K562 (cell line): Measurements from ENCODE around the gene FABP7. TPM values are rescaled to one million over a fixed set of nuclear protein-coding genes. Genes with fewer than 3 reads are reported as not detected.

Experiments used
- ATAC-seq: fragments of 200-7000 bp; cut with Tn5 transposase; 3 replicates; pipeline ENCODE4 v1.9.1; 2020; ENCODE audit warnings: moderate library complexity
- BruUV-seq: library from RNA; stranded (reverse); fragments of 400-500 nt; replicated peaks from 2 replicates; lab custom pipeline; 2021; lab: Mats Ljungman, UMichigan
- CTCF ChIA-PET: fragments of 300-600 bp; formaldehyde crosslinking; extraction: SDS; loops from one replicate; lab custom pipeline; 2021; ENCODE audit warnings: low intra/inter-chr PET ratio; lab: Yijun Ruan, JAX
- POLR2A ChIA-PET: fragments of 300-600, 350-650 bp; sonication (Branson Sonifier 250); formaldehyde crosslinking; extraction: SDS; loops from one replicate; lab custom pipeline; 2021; ENCODE audit warnings: antibody characterized with exemption, inconsistent platforms; lab: Yijun Ruan, JAX
- DNase-seq, 4 experiments: peaks; one replicate each; pipeline versions ENCODE4 v3.0.0 to v3.0.0-alpha.2; 2011 to 2018; ENCODE audit warnings: low spot score in 3 of 4, mixed read lengths in 3 of 4; ENCODE audit errors: extremely low read depth in 1 of 4
- FAIRE-seq: peaks from 2 replicates; lab custom pipeline; 2011; peaks lifted over from hg19 to GRCh38; lab: Jason Lieb, UNC
- H2AFZ ChIP-seq: 2 replicates; pipeline ENCODE4 v1.6.0; 2011; ENCODE audit warnings: low read depth, low read length, control low read depth, inconsistent platforms
- H3K27ac ChIP-seq: fragments of 200-600 bp; 3 replicates; pipeline ENCODE4 v1.8.0; 2011; ENCODE audit warnings: low read depth, mild to moderate bottlenecking, control low read depth, inconsistent platforms, low read length, moderate library complexity, mixed read lengths; ENCODE audit errors: extremely low read depth
- H3K27me3 ChIP-seq, 2 experiments: fragments of 300-600 bp in 1 of 2; 2 replicates in 1 of 2; 3 replicates in 1 of 2; pipeline versions ENCODE4 v1.6.0 to v1.8.0; 2011; ENCODE audit warnings: inconsistent platforms in 2 of 2, low read length in 2 of 2, mild to moderate bottlenecking in 1 of 2, mixed read lengths in 1 of 2, moderate library complexity in 1 of 2; ENCODE audit not compliant: control insufficient read depth in 2 of 2, insufficient read depth in 2 of 2
- H3K36me3 ChIP-seq: fragments of 300-600 bp; 3 replicates; pipeline ENCODE4 v1.8.0; 2011; ENCODE audit warnings: mild to moderate bottlenecking, low read length, inconsistent platforms; ENCODE audit not compliant: control insufficient read depth, insufficient read depth
- H3K4me1 ChIP-seq, 2 experiments: fragments of 200-600 bp in 1 of 2; replicated peaks in 1 of 2; 2 replicates in 1 of 2; 3 replicates in 1 of 2; pipeline versions ENCODE4 v1.5.1 to v1.8.0; 2011; ENCODE audit warnings: inconsistent platforms in 2 of 2, low read length in 2 of 2, mild to moderate bottlenecking in 1 of 2, mixed read lengths in 1 of 2, moderate library complexity in 1 of 2; ENCODE audit not compliant: control insufficient read depth in 2 of 2, insufficient read depth in 2 of 2
- H3K4me2 ChIP-seq: 2 replicates; pipeline ENCODE4 v1.6.1; 2011; ENCODE audit warnings: low read length, control low read depth, inconsistent platforms, mixed read lengths; ENCODE audit not compliant: insufficient read depth
- H3K4me3 ChIP-seq: fragments of 200-600 bp; sonication (generic), shearing (Covaris generic); 2 replicates; pipeline ENCODE4 v1.5.1; 2016; ENCODE audit warnings: control low read depth, inconsistent platforms
- H3K79me2 ChIP-seq: fragments of 200-600 bp; 3 replicates; pipeline ENCODE4 v1.8.0; 2011; ENCODE audit warnings: low read length, inconsistent platforms; ENCODE audit not compliant: control insufficient read depth, insufficient read depth
- H3K9ac ChIP-seq, 2 experiments: 2 replicates each; pipeline versions ENCODE4 v1.6.0 to v1.6.1; 2011; ENCODE audit warnings: low read depth in 2 of 2, low read length in 2 of 2, control low read depth in 1 of 2, inconsistent platforms in 1 of 2, mild to moderate bottlenecking in 1 of 2, mixed read lengths in 1 of 2; ENCODE audit not compliant: insufficient read depth in 1 of 2
- H3K9me1 ChIP-seq: one replicate; pipeline ENCODE4 v1.6.0; 2011; ENCODE audit warnings: inconsistent platforms, mild to moderate bottlenecking, low read length, moderate library complexity; ENCODE audit not compliant: control insufficient read depth, insufficient read depth
- H3K9me3 ChIP-seq: replicated peaks from 2 replicates; pipeline ENCODE4 v1.5.1; 2011; ENCODE audit warnings: low read depth, low read length, inconsistent platforms; ENCODE audit not compliant: control insufficient read depth, insufficient read depth
- H4K20me1 ChIP-seq: replicated peaks from 2 replicates; pipeline ENCODE4 v1.6.1; 2011; ENCODE audit warnings: low read length, inconsistent platforms, mixed read lengths; ENCODE audit not compliant: control insufficient read depth, insufficient read depth
- BHLHE40 ChIP-seq: IDR thresholded peaks from 2 replicates; pipeline ENCODE4 v1.6.1; 2011; ENCODE audit warnings: low read length, improper control_type of control experiment
- CBX3 ChIP-seq, 2 experiments: IDR thresholded peaks; 1 replicate in 1 of 2; 2 replicates in 1 of 2; pipeline ENCODE4 v1.6.1; 2012; ENCODE audit warnings: inconsistent platforms in 2 of 2, low read length in 2 of 2, borderline replicate concordance in 1 of 2, control low read depth in 1 of 2
- ERF ChIP-seq: fragments of 450-650 bp; formaldehyde crosslinking; IDR thresholded peaks from 2 replicates; pipeline ENCODE4 v1.4.0; 2020; ENCODE audit warnings: mild to moderate bottlenecking, mixed read lengths
- HMG20A ChIP-seq: fragments of 450-650 bp; formaldehyde crosslinking; conservative IDR thresholded peaks from 2 replicates; pipeline ENCODE4 v1.4.0; 2020; ENCODE audit warnings: mild to moderate bottlenecking, mixed read lengths
- HNRNPLL ChIP-seq: fragments of 200-400 bp; formaldehyde crosslinking; IDR thresholded peaks from 2 replicates; pipeline ENCODE4 v1.6.1; 2017; ENCODE audit warnings: low read length, low read depth, mild to moderate bottlenecking; ENCODE audit not compliant: poor library complexity, severe bottlenecking
- MAFK ChIP-seq: IDR thresholded peaks from 2 replicates; pipeline ENCODE4 v1.6.1; 2011; ENCODE audit warnings: low read length, improper control_type of control experiment
- POLR2AphosphoS2 ChIP-seq: IDR thresholded peaks from 2 replicates; pipeline ENCODE4 v1.6.1; 2012; ENCODE audit warnings: low read length, improper control_type of control experiment
- RUNX1 ChIP-seq: sonication (generic); IDR thresholded peaks from 2 replicates; pipeline ENCODE4 v1.6.1; 2016; ENCODE audit warnings: antibody characterized with exemption, low read depth
- SAP30 ChIP-seq: fragments of 200-600 bp; sonication (generic); IDR thresholded peaks from 2 replicates; pipeline ENCODE4 v1.6.1; 2012; ENCODE audit warnings: borderline replicate concordance, low read depth, mild to moderate bottlenecking, moderate library complexity, low read length, control low read depth, inconsistent platforms; ENCODE audit not compliant: insufficient read depth, poor library complexity, severe bottlenecking
- SMAD4 ChIP-seq: fragments of 250-450 bp; sonication (Bioruptor Pico); conservative IDR thresholded peaks from 2 replicates; pipeline ENCODE4 v1.8.0; 2021; ENCODE audit warnings: inconsistent platforms, mild to moderate bottlenecking, moderate library complexity
- STAT5A ChIP-seq: IDR thresholded peaks from 2 replicates; pipeline ENCODE4 v1.6.1; 2012; ENCODE audit warnings: low read length, inconsistent platforms, borderline replicate concordance
- ZNF311 ChIP-seq: fragments of 250-450 bp; sonication (Bioruptor Pico); IDR thresholded peaks from 2 replicates; pipeline ENCODE4 v1.4.0; 2020; ENCODE audit warnings: mild to moderate bottlenecking, moderate library complexity
- ZNF780A ChIP-seq: fragments of 250-450 bp; sonication (Bioruptor Pico); IDR thresholded peaks from 2 replicates; pipeline ENCODE4 v1.5.0; 2021; ENCODE audit warnings: mild to moderate bottlenecking
- WGBS: fragments of 100-300 bp; shearing (Covaris generic); methylation state at CpG from one replicate; pipeline ENCODE4 v1.1.6; 2016; ENCODE audit warnings: low coverage, mixed read lengths; ENCODE audit not compliant: insufficient coverage; ENCODE audit errors: missing lambda C conversion rate; 5-methylcytosine and 5-hydroxymethylcytosine counted together
- in situ Hi-C: fragments of 300-500 bp; cut with MboI; formaldehyde crosslinking; loops from 4 replicates; pipeline ENCODE4 v1.15.0; 2018; ENCODE audit warnings: inconsistent platforms, mixed read lengths
- intact Hi-C: fragments of 100-400 bp; cut with micrococcal nuclease; formaldehyde crosslinking; loops from 2 replicates; pipeline ENCODE4 v1.14.2; 2022
- polyA plus RNA-seq, 8 experiments: library from polyadenylated mRNA; depleted of rRNA in 4 of 8; stranded (reverse) in 5 of 8; unstranded in 3 of 8; fragments of >200 nt; fragmentation: Nextera tagmentation in 2 of 8; fragmentation: Illumina TruSeq in 1 of 8; extraction: Ambion mirVana in 2 of 8; extraction: Trizol in 1 of 8; gene quantifications; 2 replicates each; pipeline versions ENCODE4 v1.2.1 to v1.2.3, GENCODE V29; 2011 to 2014; ENCODE audit warnings: inconsistent platforms in 1 of 8, missing spikeins in 1 of 8
- total RNA-seq, 7 experiments: library from RNA; depleted of rRNA in 6 of 7; stranded (reverse); fragments of >200 nt in 6 of 7; fragmentation: Illumina TruSeq in 2 of 7; extraction: Trizol in 2 of 7; gene quantifications; 2 replicates each; pipeline versions ENCODE4 v1.2.1 to v1.2.3, GENCODE V29; 2011 to 2021; ENCODE audit warnings: low replicate concordance in 1 of 7
- TF ChIP-seq, protein P1 (sequence below): fragments of 250-450 bp; sonication (Bioruptor Pico); IDR thresholded peaks from 2 replicates; pipeline ENCODE4 v1.5.0; 2020; ENCODE audit warnings: mild to moderate bottlenecking, borderline replicate concordance
- TF ChIP-seq, protein P2 (sequence below): IDR thresholded peaks from 2 replicates; pipeline ENCODE4 v1.6.1; 2016; ENCODE audit warnings: missing genetic modification characterization, missing compliant biosample characterization

The FABP7 gene
- total and polyA plus RNA-seq, 9 of the 15 experiments (the other 6 are each of a cell fraction or from before 2014, with no cell fraction given), result 0.07 to 0.14 TPM; not detected in 7

DNA sequence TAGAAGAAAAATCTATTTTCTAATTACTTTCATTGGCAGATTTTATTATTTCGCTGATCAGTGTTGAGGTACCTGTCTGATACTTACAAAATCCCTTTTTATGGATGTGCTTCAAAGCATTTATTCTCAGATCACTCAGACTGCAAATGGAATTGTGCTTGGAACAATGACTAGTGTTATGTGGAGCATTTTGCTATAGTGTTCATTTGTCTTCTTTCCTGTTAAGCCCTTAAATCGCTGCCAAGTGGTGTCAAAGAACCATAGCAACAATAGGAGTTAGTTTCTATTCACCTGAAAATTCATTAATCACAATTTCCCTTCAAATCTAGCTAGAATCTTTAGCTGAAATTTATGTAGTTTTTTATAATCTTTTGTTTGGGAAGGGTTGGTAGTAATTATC lies 39.4 kb downstream of the FABP7 start:
- no peak overlapping the region for H3K27ac ChIP-seq
- 0 out of 5 replicates have a peak, but pooled peaks cover 0 to 3% of the 10 kb centered on the region in 2 experiments for H3K4me1 ChIP-seq
- TF ChIP-seq ERF (CRISPR knock-in tag), result no peak
- TF ChIP-seq CBX3 (IDR thresholded peaks at IDR 0.05; ENCODE audit: borderline replicate concordance in 1 of 2, low read length in 2 of 2), result no peak
- no peak for TF ChIP-seq HMG20A (CRISPR knock-in tag)
- TF ChIP-seq BHLHE40, result no peak
- no peak for TF ChIP-seq MAFK
- no peak for TF ChIP-seq SMAD4 (CRISPR knock-in tag)
- no peak for TF ChIP-seq STAT5A
- TF ChIP-seq, protein P1, sequence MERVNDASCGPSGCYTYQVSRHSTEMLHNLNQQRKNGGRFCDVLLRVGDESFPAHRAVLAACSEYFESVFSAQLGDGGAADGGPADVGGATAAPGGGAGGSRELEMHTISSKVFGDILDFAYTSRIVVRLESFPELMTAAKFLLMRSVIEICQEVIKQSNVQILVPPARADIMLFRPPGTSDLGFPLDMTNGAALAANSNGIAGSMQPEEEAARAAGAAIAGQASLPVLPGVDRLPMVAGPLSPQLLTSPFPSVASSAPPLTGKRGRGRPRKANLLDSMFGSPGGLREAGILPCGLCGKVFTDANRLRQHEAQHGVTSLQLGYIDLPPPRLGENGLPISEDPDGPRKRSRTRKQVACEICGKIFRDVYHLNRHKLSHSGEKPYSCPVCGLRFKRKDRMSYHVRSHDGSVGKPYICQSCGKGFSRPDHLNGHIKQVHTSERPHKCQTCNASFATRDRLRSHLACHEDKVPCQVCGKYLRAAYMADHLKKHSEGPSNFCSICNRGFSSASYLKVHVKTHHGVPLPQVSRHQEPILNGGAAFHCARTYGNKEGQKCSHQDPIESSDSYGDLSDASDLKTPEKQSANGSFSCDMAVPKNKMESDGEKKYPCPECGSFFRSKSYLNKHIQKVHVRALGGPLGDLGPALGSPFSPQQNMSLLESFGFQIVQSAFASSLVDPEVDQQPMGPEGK, result no peak
- TF ChIP-seq RUNX1, result no peak
- no peak for TF ChIP-seq ZNF311 (CRISPR knock-in tag)
- TF ChIP-seq SAP30, result no peak
- no peak for TF ChIP-seq POLR2AphosphoS2
- TF ChIP-seq, protein P2, sequence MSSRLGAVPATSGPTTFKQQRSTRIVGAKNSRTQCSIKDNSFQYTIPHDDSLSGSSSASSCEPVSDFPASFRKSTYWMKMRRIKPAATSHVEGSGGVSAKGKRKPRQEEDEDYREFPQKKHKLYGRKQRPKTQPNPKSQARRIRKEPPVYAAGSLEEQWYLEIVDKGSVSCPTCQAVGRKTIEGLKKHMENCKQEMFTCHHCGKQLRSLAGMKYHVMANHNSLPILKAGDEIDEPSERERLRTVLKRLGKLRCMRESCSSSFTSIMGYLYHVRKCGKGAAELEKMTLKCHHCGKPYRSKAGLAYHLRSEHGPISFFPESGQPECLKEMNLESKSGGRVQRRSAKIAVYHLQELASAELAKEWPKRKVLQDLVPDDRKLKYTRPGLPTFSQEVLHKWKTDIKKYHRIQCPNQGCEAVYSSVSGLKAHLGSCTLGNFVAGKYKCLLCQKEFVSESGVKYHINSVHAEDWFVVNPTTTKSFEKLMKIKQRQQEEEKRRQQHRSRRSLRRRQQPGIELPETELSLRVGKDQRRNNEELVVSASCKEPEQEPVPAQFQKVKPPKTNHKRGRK (tag), result no peak
- no peak for TF ChIP-seq ZNF780A
- no peak for TF ChIP-seq HNRNPLL
- H4K20me1 ChIP-seq, result no peaks in the 10 kb centered on the region
- H3K36me3 ChIP-seq, result no peaks in the 10 kb centered on the region
- no peaks in the 10 kb centered on the region for H3K9me1 ChIP-seq
- H3K4me3 ChIP-seq, result no peak overlapping the region
- ChIA-PET POLR2A (no interaction called here), CTCF (no interaction called here)
- WGBS, result 4% methylated on average over 2 of the region's 2 CpGs
- H3K79me2 ChIP-seq, result no peaks in the 10 kb centered on the region
- no peak overlapping the region for H3K4me2 ChIP-seq
- ATAC-seq (no peak), DNase-seq (no peak), FAIRE-seq (no peak)
- in situ Hi-C loops (no loop called here), intact Hi-C loops (no loop called here)
- no peak overlapping the region for H2AFZ ChIP-seq
- H3K9ac ChIP-seq, result no peak overlapping the region
- H3K27me3 ChIP-seq, result no peaks in the 10 kb centered on the region
- no peaks in the 10 kb centered on the region for H3K9me3 ChIP-seq
- no TSS peak for BruUV-seq
